GM13976 (cell line): ENCODE data around the gene CXADR.
A peak's percentile ranks its signal among the peaks of the same experiment; 100 is the strongest.

ENCODE experiments used
- DNase-seq: peaks from one replicate; pipeline ENCODE4 v3.0.0; 2012; ENCODE audit warnings: low spot score
- CTCF ChIP-seq: IDR thresholded peaks from 2 replicates; pipeline ENCODE4 v1.5.1; 2012; ENCODE audit warnings: borderline replicate concordance, mild to moderate bottlenecking; ENCODE audit not compliant: insufficient read depth; ENCODE audit errors: extremely low read depth, missing control alignments, control extremely low read depth
- in situ Hi-C: fragments of 300-500 bp; cut with MboI; formaldehyde crosslinking; loops from one replicate; pipeline ENCODE4 v1.12.0; 2022; ENCODE audit warnings: low sequenced_read_pairs, mixed read lengths, inconsistent platforms; ENCODE audit not compliant: unreplicated experiment

The CXADR gene

GRCh38 chr21:17610911-17611310 is 98.1 kb downstream of the CXADR start:
- TF ChIP-seq CTCF = no peak
- in situ Hi-C loops = loop anchor here (10.0 kb wide), 1 partner anchor 174 kb away; no protein-coding TSS in a partner anchor
- no peak for DNase-seq

- no peak for TF ChIP-seq CTCF
- in situ Hi-C loops = loop anchor here (10.0 kb wide), 1 partner anchor 173 kb away; no protein-coding TSS in a partner anchor
- DNase-seq = peak; percentile 76
Observed at GRCh38 chr21:17611414-17612022, 98.7 kb downstream of the CXADR start.

GRCh38 chr21:17612023-17612564 is 99.3 kb downstream of the CXADR start:
- DNase-seq = no peak
- no peak for TF ChIP-seq CTCF
- in situ Hi-C loops = loop anchor here (10.0 kb wide), 1 partner anchor 173 kb away; no protein-coding TSS in a partner anchor

- no peak for TF ChIP-seq CTCF
- in situ Hi-C loops = loop anchor here (10.0 kb wide), 1 partner anchor 172 kb away; no protein-coding TSS in a partner anchor
- peak; percentile 95 for DNase-seq
Observed at GRCh38 chr21:17612565-17613241, 99.9 kb downstream of the CXADR start, which contains the start of gene BTG3. Gene BTG3 (minus strand): TSS chr21:17612901. CDS start chr21:17609144, 3,757 bp downstream.

- peak; percentile 34 for DNase-seq
- no peak for TF ChIP-seq CTCF
- in situ Hi-C loops = loop anchor here (10.0 kb wide), 1 partner anchor 172 kb away; no protein-coding TSS in a partner anchor
Observed at GRCh38 chr21:17613242-17613676, 100.4 kb downstream of the CXADR start.

GRCh38 chr21:17616831-17617230 is 104.0 kb downstream of the CXADR start:
- TF ChIP-seq CTCF = no peak
- in situ Hi-C loops = loop anchor here (10.0 kb wide), 1 partner anchor 168 kb away; no protein-coding TSS in a partner anchor
- DNase-seq = no peak
